Left ventricle myocardium superior (tissue), 1 donor: Measurements from ENCODE around the gene TMCO4. TPM values are rescaled to one million over a fixed set of nuclear protein-coding genes. Genes with fewer than 3 reads are reported as not detected.

Experiments
- ATAC-seq: fragments of 200-7000 bp; cut with Tn5 transposase; one replicate; pipeline ENCODE4 v1.9.1; 2020; ENCODE audit warnings: mild to moderate bottlenecking, moderate library complexity
- DNase-seq: peaks from one replicate; pipeline ENCODE4 v3.0.0-alpha.2; 2020
- intact Hi-C: fragments of 100-400 bp; cut with micrococcal nuclease; formaldehyde crosslinking; loops from one replicate; pipeline ENCODE4 v1.11.0; 2022
- total RNA-seq: library from RNA; stranded (reverse); fragmentation: NEBNext Ultra II Directional; extraction: Animal tissue kit (Norgen Biotek cat#: 25700); gene quantifications from one replicate; pipeline ENCODE4 v1.2.1, GENCODE V29; 2021
- donor health status: DM: no; HTN: yes; CAD: no; lungs with severe emphysema.

TMCO4 gene
- total RNA-seq, 1 donor from 2014 or later, result 8.9 TPM

- no peak for ATAC-seq
- intact Hi-C loops, result no loop called here
- no peak for DNase-seq
Measured at GRCh38 chr1:19758227-19758830, 41.4 kb downstream of the TMCO4 start.

GRCh38 chr1:19757641-19758040 is 42.1 kb downstream of the TMCO4 start:
- intact Hi-C loops, result no loop called here
- DNase-seq (no peak), ATAC-seq (no peak)

DNA sequence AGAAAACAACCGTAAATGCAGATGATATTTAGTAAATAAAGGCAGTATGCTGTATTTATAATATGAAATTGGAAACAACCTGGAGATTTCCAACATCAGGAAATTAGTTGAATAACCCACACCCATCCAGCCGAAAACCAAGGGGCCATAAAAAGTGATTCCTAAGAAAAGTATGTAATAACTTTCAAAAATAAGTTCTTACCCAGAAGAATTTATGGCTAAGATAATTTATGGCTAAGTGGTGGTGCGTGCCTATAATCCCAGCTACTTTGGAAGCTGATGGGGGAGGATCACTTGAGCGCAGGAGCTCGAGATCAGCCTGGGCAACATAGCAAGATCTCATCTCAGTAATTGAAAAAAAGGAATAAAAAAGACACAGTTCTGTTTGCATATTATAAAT is 43.2 kb downstream of the TMCO4 start:
- ATAC-seq, result no peak
- intact Hi-C loops, result no loop called here
- no peak for DNase-seq

- intact Hi-C loops, result no loop called here
- ATAC-seq, result no peak
- no peak for DNase-seq
Measured at GRCh38 chr1:19754482-19754881, 45.2 kb downstream of the TMCO4 start.

DNA sequence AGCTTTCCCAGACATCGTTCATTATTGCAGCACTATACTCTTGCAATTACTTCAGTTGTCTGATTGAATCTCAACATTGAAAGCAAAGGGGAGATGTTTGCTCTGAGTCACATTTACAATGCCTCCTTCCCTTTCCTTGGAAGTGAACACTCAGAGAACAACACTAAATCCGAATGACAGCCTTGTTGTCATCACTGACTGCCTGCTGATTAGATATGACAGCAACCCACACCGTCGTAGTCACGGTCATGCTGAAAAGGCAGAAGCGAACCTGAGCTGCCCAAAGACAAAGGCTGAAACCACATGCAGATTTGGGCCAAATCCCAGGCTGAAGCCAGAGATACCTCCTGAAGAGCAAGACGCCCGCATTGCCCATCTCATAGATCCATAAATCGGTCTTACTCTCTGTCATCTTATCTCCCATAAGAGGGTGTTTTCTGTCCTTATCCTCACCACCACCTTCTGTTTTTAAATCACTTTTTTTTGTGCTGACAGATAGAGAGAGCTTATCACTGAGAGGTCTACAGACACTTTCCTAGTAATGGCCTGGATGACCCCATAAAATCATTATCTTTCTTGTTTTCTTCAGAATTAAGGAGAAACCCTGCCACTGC is 47.5 kb downstream of the TMCO4 start:
- intact Hi-C loops, result no loop called here
- DNase-seq (no peak), ATAC-seq (no peak)

DNA sequence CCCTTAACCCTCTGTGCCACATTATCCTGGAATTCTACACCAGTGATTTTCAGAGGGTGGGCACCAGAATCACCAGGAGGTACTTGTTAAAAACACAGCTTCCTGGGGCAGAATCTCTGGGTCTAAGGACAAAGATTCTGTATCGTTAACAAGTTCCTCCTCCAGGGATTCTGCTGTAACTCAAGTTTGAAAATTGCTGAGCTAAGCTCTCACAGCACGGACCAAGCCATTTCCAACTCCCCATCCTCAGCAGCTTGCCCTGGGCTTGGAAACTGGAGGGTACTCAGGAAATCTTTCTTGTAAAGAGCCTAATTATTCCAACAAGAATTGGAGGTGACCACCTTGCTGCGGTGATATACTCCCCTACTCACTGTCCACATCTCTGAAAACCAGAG is 48.8 kb downstream of the TMCO4 start:
- DNase-seq (no peak), ATAC-seq (no peak)
- intact Hi-C loops, result no loop called here

DNA sequence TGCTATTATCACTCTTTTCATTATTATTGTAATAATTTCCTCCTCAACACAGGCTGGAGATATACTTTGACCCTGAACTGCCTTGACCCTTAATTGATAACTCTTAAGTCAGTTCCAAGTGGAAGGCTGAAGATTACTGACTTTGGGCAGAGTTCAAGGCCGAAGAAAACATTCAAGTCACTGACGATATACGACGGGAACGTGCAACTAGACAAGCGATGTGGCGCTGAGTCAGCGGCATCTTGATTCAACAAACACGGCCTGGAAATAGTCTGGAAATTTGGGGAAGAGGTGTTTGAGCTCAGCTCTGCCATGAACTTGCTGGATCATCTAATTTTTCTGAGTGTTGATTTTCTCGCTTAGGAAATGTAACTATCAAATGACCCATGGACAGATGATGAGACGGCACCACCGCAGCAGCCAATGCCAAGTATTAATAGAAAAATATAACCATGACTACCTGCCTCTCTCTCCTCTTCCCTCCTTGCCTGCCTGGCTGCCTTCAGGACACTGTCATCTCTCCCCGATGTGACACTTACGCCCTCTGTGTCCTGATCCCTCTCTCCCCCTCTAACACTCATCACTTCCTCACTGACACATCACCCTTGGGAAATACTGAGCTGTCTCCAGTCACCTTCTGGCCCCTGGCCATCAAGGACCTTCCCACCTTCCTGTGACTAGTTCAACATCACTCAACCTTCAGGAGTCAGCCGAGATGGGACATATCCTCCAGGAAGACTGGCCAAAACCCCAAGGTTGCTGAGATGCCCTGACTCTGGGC is 49.4 kb downstream of the TMCO4 start:
- DNase-seq (no peak), ATAC-seq (no peak)
- intact Hi-C loops, result no loop called here

DNA sequence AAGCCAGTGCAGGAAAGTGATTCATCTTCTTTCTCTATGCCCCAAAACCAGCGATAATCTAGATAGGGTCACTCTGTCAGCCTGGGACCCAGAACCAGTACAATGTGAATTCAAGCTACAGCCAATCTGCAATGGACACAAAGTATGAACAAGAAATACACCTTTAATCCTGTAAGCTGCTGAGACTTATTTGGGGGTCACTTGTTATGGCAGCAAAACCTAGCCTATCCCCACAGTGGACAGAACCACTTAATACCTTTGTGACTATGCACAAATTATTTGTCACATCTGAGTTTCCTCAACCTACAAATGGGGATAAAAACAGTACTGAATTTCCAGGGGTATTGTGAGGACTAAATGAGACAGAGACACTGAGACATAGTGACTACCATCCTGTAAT is 50.0 kb downstream of the TMCO4 start:
- ATAC-seq, result no peak
- intact Hi-C loops, result no loop called here
- DNase-seq, result no peak

GRCh38 chr1:19747761-19748160 is 52.0 kb downstream of the TMCO4 start:
- ATAC-seq, result no peak
- no peak for DNase-seq
- intact Hi-C loops, result no loop called here

GRCh38 chr1:19744886-19745285 is 54.8 kb downstream of the TMCO4 start:
- intact Hi-C loops, result no loop called here
- no peak for ATAC-seq
- no peak for DNase-seq

DNA sequence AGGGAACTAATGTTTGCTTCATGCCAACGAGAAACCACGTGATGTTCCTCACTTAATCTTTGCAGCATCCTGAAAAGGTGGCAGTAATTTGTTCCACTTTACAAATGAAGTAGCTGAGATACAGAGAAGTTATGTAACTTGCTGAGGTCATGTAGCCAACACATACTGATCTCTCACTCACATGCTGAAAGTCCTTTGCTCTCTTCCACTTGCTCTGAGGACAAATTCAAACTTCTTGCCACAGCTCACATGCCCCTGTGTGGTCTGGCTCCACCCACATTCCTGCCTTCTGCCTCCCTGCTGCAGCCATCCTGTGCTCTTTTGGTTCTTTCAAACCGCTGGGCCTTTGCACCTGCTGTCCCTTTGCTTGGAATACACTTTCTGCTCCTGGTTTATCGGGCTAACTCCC is 55.4 kb downstream of the TMCO4 start:
- intact Hi-C loops, result no loop called here
- DNase-seq, result no peak
- peak; percentile 72 for ATAC-seq

GRCh38 chr1:19743793-19744192 is 55.9 kb downstream of the TMCO4 start:
- no peak for DNase-seq
- ATAC-seq, result no peak
- intact Hi-C loops, result no loop called here

DNA sequence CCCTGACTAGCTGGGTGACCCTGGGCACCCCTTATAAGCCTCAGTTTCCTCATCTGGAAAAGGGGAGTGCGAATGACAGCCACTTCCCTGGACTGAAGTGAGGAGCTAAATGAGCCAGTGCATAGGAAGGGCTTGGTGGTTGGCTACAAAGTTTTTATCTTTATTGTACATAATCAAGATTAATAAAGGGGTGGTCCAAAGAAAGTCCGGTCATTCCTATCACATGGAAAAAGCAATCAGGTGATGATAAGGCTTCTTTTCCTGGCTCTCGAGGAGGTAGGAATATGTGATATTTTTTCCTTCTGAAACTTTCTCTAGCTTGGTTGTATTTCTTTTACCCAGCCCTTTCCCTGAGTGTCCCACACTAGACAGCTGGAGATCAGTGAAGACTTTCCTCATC is 56.5 kb downstream of the TMCO4 start:
- intact Hi-C loops, result no loop called here
- no peak for ATAC-seq

GRCh38 chr1:19739628-19740027 is 60.1 kb downstream of the TMCO4 start:
- intact Hi-C loops, result no loop called here
- DNase-seq (no peak), ATAC-seq (no peak)

More for the DNA sequence above, 56.5 kb downstream of the TMCO4 start:
- no peak for DNase-seq

- no peak for DNase-seq
- intact Hi-C loops, result no loop called here
- no peak for ATAC-seq
Measured at GRCh38 chr1:19738669-19739068, 61.0 kb downstream of the TMCO4 start.

- intact Hi-C loops, result no loop called here
- DNase-seq (peak; percentile 45), ATAC-seq (no peak)
Measured at GRCh38 chr1:19738076-19738475, 61.6 kb downstream of the TMCO4 start.

- intact Hi-C loops, result no loop called here
- no peak for ATAC-seq
- DNase-seq, result no peak
Measured at GRCh38 chr1:19737104-19737825, 62.5 kb downstream of the TMCO4 start.

- peak; percentile 73 for DNase-seq
- intact Hi-C loops, result no loop called here
- peak; percentile 92 for ATAC-seq
Measured at GRCh38 chr1:19735440-19736127, 64.1 kb downstream of the TMCO4 start.

DNA sequence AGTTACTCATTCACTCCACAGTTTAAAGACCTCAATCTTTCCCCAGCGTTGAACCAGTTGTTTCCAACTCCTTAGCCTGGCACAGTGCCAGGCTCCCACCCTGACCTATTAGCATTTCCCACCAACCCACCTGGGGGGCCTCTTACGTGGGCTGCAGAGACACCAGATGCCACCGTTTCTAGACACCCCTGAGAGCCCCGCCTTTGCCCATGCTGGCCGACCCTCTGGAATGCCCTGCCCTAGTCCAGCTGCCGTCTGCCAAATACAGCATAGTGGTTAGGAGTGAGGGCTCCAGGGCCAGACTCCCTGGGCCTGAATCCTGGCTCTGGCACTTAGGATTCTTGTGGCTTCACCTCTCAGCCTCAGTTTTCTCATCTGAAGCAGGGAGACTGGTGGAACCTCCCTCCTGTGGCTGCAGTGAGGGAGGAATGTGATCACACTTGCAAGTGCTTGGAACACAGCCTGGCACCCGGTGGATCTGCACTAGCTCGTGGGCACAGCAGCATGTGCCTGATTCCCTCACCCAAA is 65.2 kb downstream of the TMCO4 start:
- intact Hi-C loops, result no loop called here
- peak; percentile 47 for DNase-seq

More for the DNA sequence above, 65.2 kb downstream of the TMCO4 start:
- ATAC-seq, result peak; percentile 53
